ENCODE results near the gene WHRN.

The WHRN gene

GRCh38 chr9:114505187-114506081 lies at the start of gene WHRN:
Gene WHRN, minus strand, starts transcription at chr9:114505473. Its CDS starts 672 bp downstream, at chr9:114504801.
- peak; percentile 99 for DNase-seq (ENCODE audit: low spot score)

DNA sequence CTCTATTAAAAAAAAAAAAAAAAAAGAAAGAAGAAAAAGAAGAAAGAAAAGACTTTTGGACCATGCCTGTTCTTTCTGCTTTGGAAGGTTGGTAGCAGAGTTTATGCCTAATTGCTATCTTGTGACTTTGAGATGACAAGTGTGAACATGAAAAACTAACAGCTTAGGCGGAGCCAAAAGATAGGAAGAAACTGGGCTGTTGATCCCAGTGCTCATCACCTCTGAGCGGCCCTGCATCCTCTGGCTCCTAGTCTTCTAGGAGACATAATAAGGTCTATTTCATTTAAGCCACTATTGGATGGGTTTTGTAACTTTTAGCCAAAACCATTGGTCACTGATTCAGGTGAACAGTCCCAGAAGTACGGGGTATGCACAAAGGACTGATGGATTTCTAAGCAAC lies 47.9 kb upstream of the WHRN start:
- DNase-seq (ENCODE audit: low spot score), result no peak

- no peak for DNase-seq (ENCODE audit: low spot score)
Observed at GRCh38 chr9:114552706-114553105, 47.4 kb upstream of the WHRN start.

DNA sequence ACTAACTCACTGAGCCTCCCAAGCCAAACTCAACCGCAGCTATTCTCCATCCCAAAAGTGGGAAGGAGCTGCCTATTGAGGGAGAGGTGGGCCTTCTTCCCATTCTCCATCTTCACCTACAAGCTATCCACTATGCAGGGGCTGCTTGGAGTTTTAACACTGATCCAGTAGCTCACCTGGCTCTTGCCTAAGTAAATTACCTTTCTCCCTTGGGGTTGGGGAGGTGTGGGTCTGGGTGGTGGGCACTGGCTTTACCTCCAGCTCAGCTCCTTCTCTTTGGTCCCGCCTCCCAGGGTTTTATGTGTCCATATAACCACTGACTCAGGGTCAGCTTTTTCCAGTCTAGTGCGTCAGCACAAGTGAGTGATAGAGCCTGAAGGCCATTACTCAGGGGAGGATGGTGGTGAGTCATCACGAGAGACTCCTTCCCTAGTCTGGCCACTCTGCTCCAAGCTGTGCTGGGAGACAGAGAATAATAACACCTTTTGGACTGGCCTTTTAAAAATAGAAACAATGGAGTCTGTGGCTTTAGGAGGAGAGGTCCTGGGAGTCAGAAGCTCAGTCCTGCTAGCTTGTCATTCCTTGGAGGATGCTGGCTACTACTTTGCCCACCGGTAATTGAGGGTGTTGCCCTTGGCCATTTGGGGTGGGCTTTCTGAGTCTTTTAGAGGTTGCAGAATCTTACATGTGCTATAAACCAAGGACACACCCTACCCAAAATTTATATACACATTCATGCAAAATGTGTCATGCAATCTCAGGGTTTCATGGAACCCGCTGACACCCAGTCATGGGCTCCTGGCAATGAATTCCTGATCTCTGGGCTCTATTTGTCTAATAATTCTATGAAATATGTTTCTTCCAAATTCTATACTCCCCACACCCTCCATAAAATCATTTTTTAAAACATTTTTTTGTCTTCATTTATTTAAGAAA lies 46.7 kb upstream of the WHRN start:
- peak; percentile 100 for DNase-seq (ENCODE audit: low spot score)

- no peak for DNase-seq (ENCODE audit: low spot score)
Observed at GRCh38 chr9:114549697-114550330, 44.5 kb upstream of the WHRN start.

- no peak for DNase-seq (ENCODE audit: low spot score)
Observed at GRCh38 chr9:114546851-114547250, 41.6 kb upstream of the WHRN start.

DNA sequence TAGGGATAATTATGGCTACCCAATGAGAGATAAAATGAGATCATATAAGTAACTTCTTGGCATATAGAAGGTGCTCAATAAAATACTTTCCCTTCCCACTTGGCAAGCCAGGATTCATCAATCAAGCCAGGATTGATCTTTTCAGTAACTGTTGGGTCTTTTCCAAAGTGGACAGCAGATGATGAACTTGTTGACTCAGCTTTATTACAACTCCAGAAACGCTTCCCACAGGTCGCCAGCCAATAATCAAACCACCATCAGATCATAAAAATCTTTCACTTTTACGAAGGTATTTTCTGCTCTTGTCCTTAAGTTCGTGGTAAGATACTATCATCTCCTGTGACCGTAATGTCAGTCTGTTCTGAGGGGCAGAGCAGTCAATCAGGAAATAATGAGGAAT lies 39.8 kb upstream of the WHRN start:
- DNase-seq (ENCODE audit: low spot score), result no peak

GRCh38 chr9:114539701-114540380 lies 34.6 kb upstream of the WHRN start:
- no peak for DNase-seq (ENCODE audit: low spot score)

DNA sequence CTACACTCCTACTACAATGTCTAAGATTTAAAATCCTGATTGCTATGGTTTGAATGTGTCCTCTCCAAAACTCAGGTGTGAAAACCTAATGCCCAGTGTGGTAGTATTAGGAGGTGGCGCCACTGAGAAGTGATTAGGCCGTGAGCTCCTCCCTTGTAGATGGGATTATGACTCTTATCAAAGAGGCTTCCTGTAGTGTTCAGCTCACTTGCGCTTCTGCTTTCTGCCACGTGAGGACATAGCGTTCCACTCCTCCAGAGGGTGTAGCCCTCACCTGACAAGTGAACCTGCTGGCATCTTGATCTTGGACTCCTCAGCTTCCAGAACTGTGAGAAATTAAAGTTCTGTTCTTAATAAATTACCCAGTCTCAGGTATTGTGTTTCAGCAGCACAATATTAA lies 33.0 kb upstream of the WHRN start:
- no peak for DNase-seq (ENCODE audit: low spot score)

GRCh38 chr9:114532561-114533237 lies 27.4 kb upstream of the WHRN start:
- peak; percentile 59 for DNase-seq (ENCODE audit: low spot score)

DNA sequence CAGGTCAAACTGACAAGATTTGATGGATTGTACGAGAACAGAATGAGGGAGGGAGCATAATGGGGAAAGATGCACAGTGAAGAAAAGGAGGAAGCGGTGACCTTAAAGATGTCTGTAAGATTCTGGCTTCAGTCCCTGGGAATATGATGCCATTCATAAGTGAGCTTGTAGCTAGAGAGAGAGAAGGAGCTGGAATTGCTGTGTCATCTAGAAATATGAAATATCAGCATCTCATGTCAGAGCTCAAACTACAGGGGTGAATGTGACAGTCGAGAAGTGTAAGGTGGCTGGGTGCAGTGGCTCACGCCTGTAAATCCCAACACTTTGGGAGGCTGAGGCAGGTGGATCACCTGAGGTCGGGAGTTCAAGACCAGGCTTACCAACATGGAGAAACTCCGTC lies 24.0 kb upstream of the WHRN start:
- DNase-seq (ENCODE audit: low spot score), result no peak

DNA sequence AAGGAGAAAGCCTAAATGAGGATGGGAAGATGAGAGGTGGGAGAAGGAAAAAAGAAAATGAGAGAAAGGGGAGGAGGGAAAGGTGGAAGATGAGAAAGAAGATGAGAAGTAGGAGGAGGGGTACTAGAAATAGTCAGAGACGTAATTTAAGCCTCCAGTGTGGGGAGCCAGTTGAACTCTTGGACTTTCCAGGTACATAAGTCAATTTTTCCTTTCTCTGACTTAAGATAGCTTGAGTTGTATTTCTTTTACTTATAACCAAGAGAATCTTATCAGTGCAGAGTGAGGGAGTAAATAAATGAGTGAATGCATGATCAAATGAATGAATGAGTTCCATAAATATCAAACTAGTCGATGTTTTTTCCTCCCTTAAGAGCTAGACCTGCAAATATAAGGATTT lies 21.5 kb upstream of the WHRN start:
- no peak for DNase-seq (ENCODE audit: low spot score)

DNA sequence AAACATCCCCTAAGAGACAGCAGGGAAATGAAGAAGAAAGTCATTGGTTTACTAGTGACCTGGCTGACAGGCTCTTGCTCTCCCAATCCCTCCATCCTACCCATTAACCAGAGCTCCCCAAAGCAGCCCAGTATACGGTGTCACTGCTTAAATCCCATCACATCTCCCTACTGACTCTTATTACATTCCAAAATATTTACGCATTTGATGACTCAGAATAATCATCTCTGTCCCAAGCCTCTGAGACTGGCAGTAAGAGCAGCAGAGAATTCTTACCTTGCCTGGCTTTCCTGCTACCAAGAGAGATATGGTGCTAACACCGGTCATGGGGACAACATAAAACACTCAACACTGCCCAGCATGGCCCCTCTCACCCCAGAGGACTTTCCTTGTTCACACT lies 20.2 kb upstream of the WHRN start:
- DNase-seq (ENCODE audit: low spot score), result no peak

DNA sequence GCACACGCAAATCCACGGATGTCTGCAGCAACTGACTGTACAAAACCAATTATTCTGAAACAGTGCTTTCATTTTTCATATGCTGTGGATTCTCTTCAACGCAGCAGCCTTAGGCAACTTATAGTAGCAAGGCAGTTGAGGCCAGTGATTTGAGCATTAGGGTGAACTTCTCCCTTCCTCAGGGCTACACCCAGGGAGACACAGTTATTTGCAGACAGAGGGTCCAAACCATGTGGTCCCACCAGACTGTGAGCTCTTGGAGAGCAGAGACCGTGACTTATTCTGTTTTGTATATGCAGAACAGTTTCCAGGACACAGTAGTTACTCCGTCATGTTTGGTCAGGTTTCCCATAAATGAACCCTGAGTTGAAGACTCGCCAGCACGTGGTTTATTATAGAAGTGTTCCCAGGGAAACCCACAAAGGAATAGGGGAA lies 19.0 kb upstream of the WHRN start:
- no peak for DNase-seq (ENCODE audit: low spot score)

GRCh38 chr9:114522847-114523246 lies 17.6 kb upstream of the WHRN start:
- DNase-seq (ENCODE audit: low spot score), result no peak

- DNase-seq (ENCODE audit: low spot score), result no peak
Observed at GRCh38 chr9:114522286-114522685, 17.0 kb upstream of the WHRN start.

DNA sequence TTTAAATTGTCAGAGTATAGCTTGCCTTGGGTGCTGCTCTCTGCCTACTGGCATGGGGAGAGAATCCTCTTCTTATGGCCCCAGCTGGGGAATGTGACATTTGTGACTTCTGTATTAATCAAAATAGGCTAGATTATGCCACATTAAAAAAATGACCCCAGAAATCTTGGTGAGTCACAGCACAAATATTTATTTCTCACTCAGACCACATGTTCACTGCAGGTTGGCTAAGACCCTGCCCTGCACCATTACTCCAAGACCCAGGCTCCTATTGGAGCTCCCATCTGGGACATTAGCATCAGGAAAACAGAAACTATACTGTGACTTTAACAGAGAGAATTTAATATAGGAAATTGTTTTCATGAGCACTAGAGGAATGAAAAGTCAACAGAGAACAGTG lies 16.6 kb upstream of the WHRN start:
- DNase-seq (ENCODE audit: low spot score), result no peak

GRCh38 chr9:114518599-114519022 lies 13.3 kb upstream of the WHRN start:
- no peak for DNase-seq (ENCODE audit: low spot score)

- DNase-seq (ENCODE audit: low spot score), result no peak
Observed at GRCh38 chr9:114518120-114518519, 12.8 kb upstream of the WHRN start.

DNA sequence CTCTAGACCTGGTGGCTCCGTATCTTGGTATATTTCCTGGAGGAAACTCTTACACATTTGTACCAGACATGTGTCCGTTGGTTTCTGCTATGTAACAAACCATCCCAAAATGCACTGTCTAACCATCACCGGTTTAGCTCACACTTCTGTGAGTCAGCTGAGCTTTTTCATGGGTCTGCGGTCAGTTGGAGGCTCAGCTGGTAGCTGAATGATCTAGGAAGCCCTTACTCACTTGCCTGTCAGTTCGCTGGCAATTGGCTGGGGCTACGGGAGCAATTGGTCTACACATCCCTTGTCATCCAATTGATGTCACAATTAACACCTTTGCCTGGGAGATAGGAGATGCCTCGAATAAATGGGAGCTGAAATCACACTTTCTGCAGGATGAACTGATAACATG lies 11.6 kb upstream of the WHRN start:
- no peak for DNase-seq (ENCODE audit: low spot score)

DNA sequence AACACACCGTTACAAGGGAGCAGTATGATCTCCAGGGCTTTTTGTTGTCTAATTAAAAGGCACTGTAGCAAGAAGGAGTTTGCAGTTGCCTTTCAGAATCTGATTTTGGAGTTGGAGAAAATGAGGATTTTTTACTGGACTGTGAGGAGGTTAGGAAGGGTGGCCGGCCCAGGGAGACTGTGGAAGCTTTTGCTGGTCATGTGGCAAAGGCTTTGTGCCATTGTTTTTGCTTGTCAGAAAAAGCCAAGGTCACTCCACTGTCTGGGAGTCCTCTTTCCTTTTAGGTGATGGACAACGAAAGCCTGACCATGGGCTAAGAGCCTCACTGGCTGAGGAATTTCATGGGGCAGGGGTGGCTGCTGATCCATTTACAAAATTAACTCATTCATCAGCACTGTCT lies 10.3 kb upstream of the WHRN start:
- no peak for DNase-seq (ENCODE audit: low spot score)
